Gastroesophageal sphincter (tissue), 4 donors: ENCODE measurements around the gene CCDC85A. TPM values are rescaled to one million over a fixed set of nuclear protein-coding genes. Genes with fewer than 3 reads are reported as not detected.

ENCODE experiments used
- ATAC-seq: fragments of 150-250 bp; one replicate; pipeline ENCODE4 v1.9.1; 2016; ENCODE audit warnings: mild to moderate bottlenecking, moderate library complexity
- H3K27ac ChIP-seq, 4 donors: fragments of 200-600 bp; sonication (generic) in 3 of 4; 1 replicate in 3 of 4; 2 replicates in 1 of 4; pipeline ENCODE4 v1.5.1; 2016 to 2019
- H3K27me3 ChIP-seq: fragments of 200-600 bp; sonication (generic); one replicate; pipeline ENCODE4 v1.5.1; 2019
- H3K36me3 ChIP-seq, 2 donors: fragments of 200-600 bp; sonication (generic); one replicate each; pipeline ENCODE4 v1.5.1; 2019; ENCODE audit warnings: control low read depth in 1 of 2
- H3K4me1 ChIP-seq, 3 donors: fragments of 200-600 bp; sonication (generic); 1 replicate in 2 of 3; 2 replicates in 1 of 3; pipeline ENCODE4 v1.5.1; 2016 to 2019; ENCODE audit warnings: control low read depth in 2 of 3
- H3K4me3 ChIP-seq, 2 donors: fragments of 200-600 bp; sonication (generic); one replicate each; pipeline ENCODE4 v1.5.1; 2019; ENCODE audit warnings: mild to moderate bottlenecking in 1 of 2, moderate library complexity in 1 of 2
- H3K9me3 ChIP-seq, 3 donors: fragments of 200-600 bp; sonication (generic); one replicate each; pipeline ENCODE4 v1.5.1; 2017 to 2019; ENCODE audit warnings: control low read depth in 2 of 3
- CTCF ChIP-seq, 4 experiments: fragments of 200-600 bp in 2 of 4; fragments of 450-650 bp in 2 of 4; sonication (generic) in 1 of 4; IDR thresholded peaks; one replicate each; pipeline ENCODE4 v1.5.1; 2017 to 2019; ENCODE audit warnings: antibody characterized with exemption in 4 of 4, mild to moderate bottlenecking in 2 of 4, moderate library complexity in 2 of 4
- EP300 ChIP-seq: sonication (generic); formaldehyde crosslinking; IDR thresholded peaks from one replicate; pipeline ENCODE4 v1.6.1; 2017; ENCODE audit warnings: antibody characterized with exemption, mild to moderate bottlenecking
- POLR2A ChIP-seq, 2 donors: fragments of 450-650 bp; IDR thresholded peaks; one replicate each; pipeline ENCODE4 v1.6.1; 2017; ENCODE audit warnings: antibody characterized with exemption in 2 of 2, mild to moderate bottlenecking in 2 of 2, moderate library complexity in 1 of 2
- POLR2AphosphoS5 ChIP-seq: sonication (generic); formaldehyde crosslinking; IDR thresholded peaks from one replicate; pipeline ENCODE4 v1.6.1; 2017; ENCODE audit warnings: antibody characterized with exemption
- WGBS, 2 donors: methylation state at CpG; one replicate each; pipeline ENCODE4 v1.1.5; 2018; ENCODE audit warnings: low coverage in 1 of 2; 5-methylcytosine and 5-hydroxymethylcytosine counted together
- total RNA-seq, 4 donors: library from RNA; depleted of rRNA; stranded (reverse); fragments of >200 nt; gene quantifications; one replicate each; pipeline ENCODE4 v1.1.0, GENCODE V29; 2016

Gene CCDC85A
- total RNA-seq, 4 donors from 2014 or later = 2.6 to 7.0 (median 4.8) TPM

- TF ChIP-seq POLR2AphosphoS5 (no peak), EP300 (no peak), POLR2A (IDR thresholded peaks at IDR 0.05) (no peak), CTCF (IDR thresholded peaks at IDR 0.05) (no peak)
- H3K36me3 ChIP-seq = no peaks in the 10 kb centered on the region
- ATAC-seq = no peak
- no peak overlapping the region for H3K4me3 ChIP-seq
- 54 to 64% methylated on average over 3 of the region's 3 CpGs for WGBS, 2 donors
- no peak overlapping the region for H3K27ac ChIP-seq
- no peaks in the 10 kb centered on the region for H3K4me1 ChIP-seq
- no peaks in the 10 kb centered on the region for H3K27me3 ChIP-seq
- no peaks in the 10 kb centered on the region for H3K9me3 ChIP-seq
These were observed 153.6 kb downstream of the CCDC85A start for GRCh38 chr2:56337342-56337741.

DNA sequence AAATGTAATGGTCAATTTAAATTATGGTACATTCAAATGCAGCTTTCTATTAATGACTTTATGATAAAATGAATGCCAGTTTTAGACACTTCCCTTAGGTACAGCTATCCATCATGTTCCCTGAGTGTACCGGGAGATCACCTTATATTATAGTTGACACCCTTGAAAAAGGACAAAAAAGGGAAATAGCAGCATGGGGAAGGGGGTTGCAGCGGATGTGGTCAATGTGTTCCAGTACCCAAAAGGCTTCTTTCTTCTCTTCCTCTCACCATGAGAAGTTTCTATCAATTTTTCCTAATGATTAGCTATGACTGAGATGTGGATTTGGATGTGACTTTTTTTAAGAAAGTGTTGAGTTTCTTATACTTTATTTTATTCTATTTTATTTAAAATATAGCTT, 154.4 kb downstream of the CCDC85A start:
- H3K4me1 ChIP-seq = no peaks in the 10 kb centered on the region
- no peak for ATAC-seq
- H3K36me3 ChIP-seq = no peaks in the 10 kb centered on the region
- H3K4me3 ChIP-seq = no peak overlapping the region
- TF ChIP-seq POLR2AphosphoS5 = no peak
- no peak for TF ChIP-seq POLR2A (IDR thresholded peaks at IDR 0.05)
- H3K9me3 ChIP-seq = no peaks in the 10 kb centered on the region
- no peaks in the 10 kb centered on the region for H3K27me3 ChIP-seq
- H3K27ac ChIP-seq = no peak overlapping the region
- 82 to 86% methylated on average over 1 to 2 of the region's 2 CpGs for WGBS, 2 donors

- 82 to 100% methylated on average over 1 of the region's 1 CpG for WGBS, 2 donors
- Histone ChIP-seq H3K36me3 (no peaks in the 10 kb centered on the region), H3K27ac (no peak overlapping the region), H3K4me3 (no peak overlapping the region), H3K4me1 (no peaks in the 10 kb centered on the region), H3K9me3 (no peaks in the 10 kb centered on the region), H3K27me3 (no peaks in the 10 kb centered on the region)
- ATAC-seq = no peak
- no peak for TF ChIP-seq EP300
- TF ChIP-seq POLR2AphosphoS5 = no peak
- no peak for TF ChIP-seq CTCF (IDR thresholded peaks at IDR 0.05)
- TF ChIP-seq POLR2A (IDR thresholded peaks at IDR 0.05) = no peak
These were observed 161.0 kb downstream of the CCDC85A start for GRCh38 chr2:56344771-56345170.

DNA sequence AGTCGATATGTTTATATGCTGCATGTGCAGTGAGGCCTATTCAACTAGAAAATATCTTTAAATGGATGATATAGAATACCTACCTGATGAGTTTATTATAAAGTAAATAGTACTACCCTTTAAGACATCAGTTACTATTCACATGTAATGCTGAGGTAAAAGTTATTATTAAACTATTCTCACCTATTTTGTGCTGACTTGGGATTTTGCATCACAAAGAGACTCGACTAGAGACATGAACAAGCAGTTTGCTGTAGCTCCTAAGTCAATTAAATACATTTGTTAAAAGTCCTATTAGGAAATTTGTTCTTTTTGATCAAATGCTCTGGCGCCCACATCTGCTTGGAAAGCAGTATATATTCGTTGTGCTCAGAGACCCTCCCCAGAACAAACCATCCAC, 164.1 kb downstream of the CCDC85A start:
- Histone ChIP-seq H3K27ac (no peak overlapping the region), H3K27me3 (no peaks in the 10 kb centered on the region), H3K36me3 (no peaks in the 10 kb centered on the region), H3K4me1 (no peaks in the 10 kb centered on the region), H3K4me3 (no peak overlapping the region), H3K9me3 (no peaks in the 10 kb centered on the region)
- TF ChIP-seq POLR2AphosphoS5 (no peak), CTCF (IDR thresholded peaks at IDR 0.05) (no peak), POLR2A (IDR thresholded peaks at IDR 0.05) (no peak), EP300 (no peak)
- ATAC-seq = no peak
- 80 to 93% methylated on average over 4 of the region's 4 CpGs for WGBS, 2 donors

DNA sequence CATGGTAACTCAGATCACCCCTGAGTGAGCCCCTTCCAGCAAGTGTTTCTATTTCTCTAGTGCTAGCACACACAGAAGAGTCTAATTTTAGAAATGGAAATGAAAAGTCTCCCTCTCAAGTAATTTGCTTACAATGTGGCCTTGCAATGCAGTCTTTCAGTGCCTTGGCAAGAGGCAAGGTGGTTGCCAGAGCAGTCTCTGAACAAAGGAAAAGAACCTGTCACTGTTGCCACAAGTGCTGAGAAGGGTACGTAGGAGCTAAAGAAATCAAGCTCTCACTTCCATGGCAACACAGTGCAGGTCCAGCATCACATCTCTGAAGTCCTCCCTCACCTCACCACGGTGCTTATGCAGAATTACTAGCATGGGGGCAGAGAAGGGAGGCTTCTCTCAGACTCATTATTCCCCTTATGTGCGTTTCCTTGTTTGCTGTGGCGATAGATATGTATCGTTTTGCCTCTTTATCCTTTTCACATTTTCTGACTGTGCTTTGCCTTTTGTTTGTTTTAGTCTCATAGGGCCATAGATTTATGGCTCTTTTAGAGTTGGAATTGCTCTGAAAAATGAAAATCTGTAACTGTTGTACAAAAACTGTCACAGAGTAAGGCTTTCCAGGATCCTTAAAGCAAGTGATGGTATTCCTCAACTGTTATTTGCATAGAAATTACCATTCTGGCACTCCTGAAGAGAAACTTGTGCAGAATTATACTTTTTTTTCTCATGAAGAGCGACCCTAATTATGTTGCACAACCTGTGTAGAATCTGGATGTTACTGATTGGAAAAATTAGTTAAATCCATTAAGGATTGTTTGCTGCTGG, 164.8 kb downstream of the CCDC85A start:
- H3K9me3 ChIP-seq = no peaks in the 10 kb centered on the region
- no peak for TF ChIP-seq POLR2AphosphoS5
- TF ChIP-seq EP300 = no peak
- TF ChIP-seq POLR2A (IDR thresholded peaks at IDR 0.05) = no peak
- TF ChIP-seq CTCF (IDR thresholded peaks at IDR 0.05) = no peak
- H3K36me3 ChIP-seq = no peaks in the 10 kb centered on the region
- no peaks in the 10 kb centered on the region for H3K4me1 ChIP-seq
- no peak overlapping the region for H3K27ac ChIP-seq
- WGBS, 2 donors = 36 to 46% methylated on average over 5 to 6 of the region's 6 CpGs
- ATAC-seq = no peak
- no peaks in the 10 kb centered on the region for H3K27me3 ChIP-seq
- no peak overlapping the region for H3K4me3 ChIP-seq
